Hair follicle dermal papilla cell (primary cell): ENCODE data around the gene LCE1A. TPM values are rescaled to one million over a fixed set of nuclear protein-coding genes. Genes with fewer than 3 reads are reported as not detected.

Source experiments
- total RNA-seq: library from RNA; depleted of rRNA; stranded (reverse); fragments of >200 nt; gene quantifications from 2 replicates; pipeline ENCODE4 v1.2.3, GENCODE V29; 2012

LCE1A gene
- not detected in 2 replicates for total RNA-seq

GRCh38 chr1:152827173-152827572, at the start of gene LCE1A:
LCE1A (plus strand) TSS chr1:152827473; CDS start chr1:152827473, 0 bp downstream.

GRCh38 chr1:152786077-152786476, 41.2 kb upstream of the LCE1A start, which contains the start of gene LCE1E:
LCE1E (plus strand) TSS chr1:152786257; CDS start chr1:152787300, 1,043 bp downstream.

DNA sequence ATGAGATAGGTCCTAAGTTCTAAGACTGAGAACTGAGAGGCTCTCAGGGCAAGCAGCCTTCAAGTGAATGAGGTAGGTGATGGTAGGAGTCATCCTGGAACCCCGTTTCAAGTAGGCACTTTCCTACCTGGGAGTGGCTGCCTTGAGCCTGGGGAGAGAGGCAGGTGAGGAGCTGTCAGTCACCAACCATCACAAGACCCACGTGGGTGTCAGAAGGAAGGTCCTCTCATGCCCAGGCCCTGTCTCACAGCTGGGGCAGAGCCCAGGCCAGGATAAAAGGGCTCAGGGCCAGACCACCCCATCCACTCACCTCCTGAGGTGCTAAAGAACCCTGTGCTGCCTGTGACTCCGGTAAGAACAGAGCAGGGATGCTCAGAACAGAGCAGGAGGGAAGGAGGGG, 30.9 kb upstream of the LCE1A start, which contains the start of gene LCE1D:
LCE1D (plus strand) TSS at position 301 of the 400 bp plus-strand sequence. CDS start 1,074 bp downstream, outside the sequence.

GRCh38 chr1:152806576-152806975, 20.7 kb upstream of the LCE1A start, which contains the start of gene LCE1C:
LCE1C (minus strand) TSS chr1:152806651; CDS start chr1:152805478, 1,173 bp downstream.

GRCh38 chr1:152811671-152812070, 15.6 kb upstream of the LCE1A start, which contains the start of gene LCE1B:
LCE1B (plus strand) TSS chr1:152811971; CDS start chr1:152812447, 476 bp downstream.

GRCh38 chr1:152842556-152842955, 15.3 kb downstream of the LCE1A start, which contains the start of gene LCE6A:
LCE6A (plus strand) TSS chr1:152842856; CDS start chr1:152843521, 665 bp downstream.

DNA sequence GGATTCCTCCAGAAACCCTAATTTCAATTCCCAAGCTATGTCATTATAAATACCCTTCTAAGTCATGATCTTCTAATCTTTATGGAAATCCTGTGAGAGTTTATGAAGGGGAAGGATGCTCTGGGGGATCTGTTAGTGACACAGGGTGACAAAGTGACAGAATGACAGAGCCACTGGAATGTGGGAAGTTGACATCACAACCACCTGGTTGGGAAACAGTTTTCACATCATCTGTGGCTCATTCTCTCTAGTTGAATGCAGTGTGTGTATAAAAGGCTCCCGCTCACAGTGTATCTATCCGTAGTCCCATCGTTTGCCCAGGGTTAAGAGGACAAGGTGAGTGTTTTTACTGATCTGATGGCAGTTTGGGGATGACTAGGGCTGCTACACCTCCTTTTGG, 32.4 kb downstream of the LCE1A start, which contains the start of gene LCE7A:
LCE7A (plus strand) TSS at position 301 of the 400 bp plus-strand sequence. CDS start 702 bp downstream, outside the sequence.

Other genes with a start within 250 kb of the LCE1A start
- gene LCE3D, start 247.0 kb upstream of the LCE1A start, total RNA-seq = not detected in 2 replicates
- not detected in 2 replicates for gene LCE3C, start 227.2 kb upstream of the LCE1A start, total RNA-seq
- gene LCE3B, start 213.7 kb upstream of the LCE1A start, total RNA-seq = not detected in 2 replicates
- not detected in 2 replicates for gene LCE3A, start 204.4 kb upstream of the LCE1A start, total RNA-seq
- not detected in 2 replicates for gene LCE2D, start 164.1 kb upstream of the LCE1A start, total RNA-seq
- not detected in 2 replicates for gene LCE2C, start 152.2 kb upstream of the LCE1A start, total RNA-seq
- not detected in 2 replicates for gene LCE2B, start 141.3 kb upstream of the LCE1A start, total RNA-seq
- not detected in 2 replicates for gene LCE2A, start 129.1 kb upstream of the LCE1A start, total RNA-seq
- not detected in 2 replicates for gene LCE4A, start 119.3 kb upstream of the LCE1A start, total RNA-seq
- gene KPRP, start 69.4 kb upstream of the LCE1A start, total RNA-seq = not detected in 2 replicates
- gene LCE1F, start 52.3 kb upstream of the LCE1A start, total RNA-seq = not detected in 2 replicates
- gene LCE1E, start 41.2 kb upstream of the LCE1A start, total RNA-seq = not detected in 2 replicates
- gene LCE1D, start 30.8 kb upstream of the LCE1A start, total RNA-seq = not detected in 2 replicates
- not detected in 2 replicates for gene LCE1C, start 20.8 kb upstream of the LCE1A start, total RNA-seq
- gene LCE1B, start 15.5 kb upstream of the LCE1A start, total RNA-seq = not detected in 2 replicates
- not detected in 2 replicates for gene LCE6A, start 15.4 kb downstream of the LCE1A start, total RNA-seq
- not detected in 2 replicates for gene LCE7A, start 32.5 kb downstream of the LCE1A start, total RNA-seq
- not detected in 2 replicates for gene SMCP, start 50.8 kb downstream of the LCE1A start, total RNA-seq
- not detected in 2 replicates for gene IVL, start 81.1 kb downstream of the LCE1A start, total RNA-seq
- gene SPRR5, start 119.7 kb downstream of the LCE1A start, total RNA-seq = not detected in 2 replicates
- gene SPRR4, start 143.2 kb downstream of the LCE1A start, total RNA-seq = not detected in 2 replicates
- not detected in 2 replicates for gene SPRR1A, start 156.6 kb downstream of the LCE1A start, total RNA-seq
- not detected in 2 replicates for gene SPRR3, start 174.3 kb downstream of the LCE1A start, total RNA-seq
- gene SPRR1B, start 203.7 kb downstream of the LCE1A start, total RNA-seq = not detected in 2 replicates
- gene SPRR2D, start 213.6 kb downstream of the LCE1A start, total RNA-seq = not detected in 2 replicates
- not detected in 2 replicates for gene SPRR2A, start 230.0 kb downstream of the LCE1A start, total RNA-seq
- not detected in 2 replicates for gene SPRR2B, start 244.1 kb downstream of the LCE1A start, total RNA-seq